ENCODE measurements around the gene MPZL3.

GRCh38 chr11:118263695-118264568 lies 11.8 kb upstream of the MPZL3 start, which contains the start of gene MPZL2:
- TF ChIP-seq CTCF (IDR thresholded peaks at IDR 0.05), result no peak
- peak in 1 of 2 donors; percentile 47 for TF ChIP-seq POLR2A (IDR thresholded peaks at IDR 0.05)
- no peak for TF ChIP-seq EP300 (IDR thresholded peaks at IDR 0.05)
